Endothelial cell (in vitro differentiated cells): Measurements from ENCODE around the gene HCAR1. TPM values are rescaled to one million over a fixed set of nuclear protein-coding genes. Genes with fewer than 3 reads are reported as not detected.
"Not testable (repeated sequence)": the region's sequence is repeated elsewhere in the genome, so short reads cannot be mapped to it uniquely, and the experiment has no call there.

Experiments used
- DNase-seq: peaks from one replicate; pipeline ENCODE4 v3.0.0; 2021; ENCODE audit warnings: low spot score
- H3K27ac Mint-ChIP-seq: one replicate; pipeline ENCODE4 v1.8.0; 2021; ENCODE audit warnings: mixed read lengths, inconsistent platforms; ENCODE audit not compliant: unreplicated experiment
- H3K27me3 Mint-ChIP-seq: one replicate; pipeline ENCODE4 v1.8.0; 2021; ENCODE audit warnings: mild to moderate bottlenecking, moderate library complexity, mixed read lengths, inconsistent platforms; ENCODE audit not compliant: unreplicated experiment
- H3K36me3 Mint-ChIP-seq: one replicate; pipeline ENCODE4 v1.8.0; 2021; ENCODE audit warnings: mild to moderate bottlenecking, low read depth, mixed read lengths, inconsistent platforms; ENCODE audit not compliant: unreplicated experiment
- H3K4me1 Mint-ChIP-seq: one replicate; pipeline ENCODE4 v1.8.0; 2021; ENCODE audit warnings: mild to moderate bottlenecking, mixed read lengths, inconsistent platforms; ENCODE audit not compliant: unreplicated experiment
- H3K4me3 Mint-ChIP-seq: one replicate; pipeline ENCODE4 v1.8.0; 2021; ENCODE audit warnings: mild to moderate bottlenecking, mixed read lengths, inconsistent platforms; ENCODE audit not compliant: unreplicated experiment
- H3K9me3 Mint-ChIP-seq: one replicate; pipeline ENCODE4 v1.8.0; 2021; ENCODE audit warnings: mixed read lengths, inconsistent platforms; ENCODE audit not compliant: unreplicated experiment
- CTCF ChIP-seq: fragments of 200-600 bp; sonication (generic); IDR thresholded peaks from one replicate; pipeline ENCODE4 v1.5.0; 2021; ENCODE audit warnings: antibody characterized with exemption; ENCODE audit not compliant: unreplicated experiment
- total RNA-seq: library from RNA; stranded (reverse); fragmentation: NEBNext Ultra II Directional; extraction: Animal tissue kit (Norgen Biotek cat#: 25700); gene quantifications from one replicate; pipeline ENCODE4 v1.2.1, GENCODE V29; 2021; ENCODE audit not compliant: unreplicated experiment

The HCAR1 gene
- total RNA-seq, 1 donor from 2014 or later, result 0.13 TPM

DNA sequence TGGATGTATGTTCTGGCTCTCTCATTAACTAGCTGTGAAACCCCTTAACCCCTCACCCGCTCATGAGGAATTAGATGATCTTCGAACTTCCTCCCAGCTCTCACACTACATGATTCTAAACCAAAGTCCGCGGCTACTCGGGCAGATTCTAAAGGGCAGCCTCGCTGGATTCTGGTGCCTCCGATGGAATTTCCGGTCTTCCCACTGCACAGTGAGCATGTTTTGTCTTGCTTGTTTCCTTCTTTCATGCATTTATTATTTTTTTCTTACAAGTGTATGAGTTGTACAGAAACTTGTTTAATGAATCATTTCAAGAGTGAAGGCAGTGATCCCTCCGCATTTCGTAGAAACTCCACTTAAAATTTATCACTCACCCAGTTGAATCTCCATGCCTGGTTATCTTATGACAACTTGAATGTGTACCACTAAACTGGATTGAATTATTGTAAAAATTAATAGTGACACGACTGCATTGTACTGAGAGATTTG is 9.5 kb downstream of the HCAR1 start:
- no peak for DNase-seq
- Mint-ChIP-seq H3K27me3 (peaks cover 2% of the 10 kb centered on the region), H3K9me3 (no peaks in the 10 kb centered on the region), H3K4me3 (no peak overlapping the region), H3K36me3 (no peaks in the 10 kb centered on the region), H3K4me1 (peaks cover 11% of the 10 kb centered on the region), H3K27ac (no peak overlapping the region)
- TF ChIP-seq CTCF, result no peak

DNA sequence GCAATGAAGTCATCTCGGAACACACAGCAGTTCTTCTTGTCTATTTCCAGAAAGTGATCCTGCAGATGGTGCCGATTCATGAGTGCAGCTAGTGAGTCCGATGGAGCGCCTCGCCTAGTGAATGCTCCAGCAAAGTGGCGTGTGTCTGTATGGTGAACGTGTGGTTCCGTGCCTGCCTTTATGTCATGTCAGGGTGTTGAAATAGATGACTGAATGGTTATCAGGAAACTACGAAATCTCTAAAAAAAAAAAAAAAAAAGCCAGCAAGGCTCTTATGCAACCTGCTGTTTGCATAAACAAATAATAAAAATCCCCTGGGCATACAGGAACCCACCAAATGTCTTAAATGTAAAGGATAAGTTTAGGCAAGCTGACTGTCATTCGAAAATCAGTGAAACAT is 14.0 kb downstream of the HCAR1 start, which contains the start of gene HCAR3:
HCAR3 (minus strand) TSS at position 154 of the 400 bp plus-strand sequence; CDS start at position 80, 74 bp downstream.
- not testable (repeated sequence) for H3K36me3 Mint-ChIP-seq, H3K4me3 Mint-ChIP-seq, H3K27me3 Mint-ChIP-seq, H3K4me1 Mint-ChIP-seq, H3K9me3 Mint-ChIP-seq, H3K27ac Mint-ChIP-seq, DNase-seq

GRCh38 chr12:122715211-122715610 is 15.4 kb downstream of the HCAR1 start:
- DNase-seq, H3K36me3 Mint-ChIP-seq, H3K27me3 Mint-ChIP-seq, H3K4me3 Mint-ChIP-seq, H3K27ac Mint-ChIP-seq, H3K4me1 Mint-ChIP-seq, H3K9me3 Mint-ChIP-seq: not testable (repeated sequence)

GRCh38 chr12:122713491-122714188 is 17.0 kb downstream of the HCAR1 start:
- H3K4me1 Mint-ChIP-seq, H3K9me3 Mint-ChIP-seq, H3K4me3 Mint-ChIP-seq, H3K36me3 Mint-ChIP-seq, H3K27me3 Mint-ChIP-seq, H3K27ac Mint-ChIP-seq, DNase-seq: not testable (repeated sequence)

DNA sequence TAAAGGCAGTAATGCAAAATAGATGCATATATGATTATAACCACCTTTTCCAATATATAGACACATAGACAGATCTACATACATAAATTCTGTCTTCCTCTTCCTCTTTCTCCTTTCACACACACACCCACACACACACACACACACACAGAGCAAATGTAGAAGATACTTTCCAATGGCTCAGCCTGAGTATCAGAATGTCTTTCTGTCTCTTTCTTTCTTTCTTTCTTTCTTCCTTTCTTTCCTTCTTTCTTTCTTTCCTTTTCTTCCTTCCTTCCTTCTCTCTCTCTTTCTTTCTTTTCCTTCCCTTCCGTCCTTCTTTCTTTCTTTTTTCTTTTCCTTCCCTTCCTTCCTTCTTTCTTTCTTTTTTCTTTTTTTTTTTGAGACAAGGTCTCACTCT is 19.4 kb downstream of the HCAR1 start:
- H3K9me3 Mint-ChIP-seq, DNase-seq, H3K36me3 Mint-ChIP-seq, H3K27me3 Mint-ChIP-seq, H3K4me3 Mint-ChIP-seq, H3K27ac Mint-ChIP-seq, H3K4me1 Mint-ChIP-seq: not testable (repeated sequence)

DNA sequence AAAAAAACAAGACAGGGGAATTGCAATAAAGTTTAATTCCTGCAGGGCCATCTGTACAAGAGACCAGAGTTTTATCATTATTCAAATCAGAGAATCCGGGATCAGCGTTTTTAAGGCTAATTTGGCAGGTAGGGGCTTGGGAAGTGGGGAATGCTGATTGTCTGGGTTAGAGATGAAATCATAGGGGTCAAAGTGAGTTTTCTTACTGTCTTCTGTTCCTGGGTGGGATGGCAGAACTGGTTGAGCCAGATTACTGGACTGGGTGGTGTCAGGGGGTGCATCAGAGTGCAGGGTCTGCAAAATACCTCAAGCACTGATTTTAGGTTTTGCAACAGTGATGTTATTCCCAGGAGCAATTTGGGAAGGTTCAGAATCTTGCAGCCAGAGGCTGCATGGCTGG is 20.3 kb downstream of the HCAR1 start:
- H3K4me1 Mint-ChIP-seq, H3K9me3 Mint-ChIP-seq, H3K4me3 Mint-ChIP-seq, H3K27me3 Mint-ChIP-seq, H3K27ac Mint-ChIP-seq, DNase-seq, H3K36me3 Mint-ChIP-seq: not testable (repeated sequence)

GRCh38 chr12:122709287-122709686 is 21.4 kb downstream of the HCAR1 start:
- H3K4me3 Mint-ChIP-seq, H3K9me3 Mint-ChIP-seq, DNase-seq, H3K27ac Mint-ChIP-seq, H3K36me3 Mint-ChIP-seq, H3K4me1 Mint-ChIP-seq, H3K27me3 Mint-ChIP-seq: not testable (repeated sequence)

DNA sequence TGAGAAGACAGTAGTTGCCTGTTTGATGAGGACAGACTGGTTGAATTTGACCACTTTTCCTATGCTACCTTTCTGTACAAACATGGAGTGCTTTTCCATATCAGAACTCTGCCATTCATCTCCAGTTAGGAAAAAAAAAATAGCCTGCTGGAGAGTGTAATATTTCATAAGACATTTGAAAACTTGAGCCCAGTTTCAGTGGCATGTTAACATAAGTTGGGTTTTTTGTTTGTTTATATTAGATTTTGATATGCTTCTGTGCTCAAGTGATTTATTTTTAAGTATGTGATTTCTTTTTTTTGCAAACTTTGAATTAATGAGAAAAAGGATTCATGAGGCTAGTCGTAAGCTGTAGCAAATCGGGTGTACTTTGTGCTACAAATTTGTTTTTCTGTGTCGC is 26.8 kb downstream of the HCAR1 start:
- H3K4me1 Mint-ChIP-seq, DNase-seq, H3K36me3 Mint-ChIP-seq, H3K27ac Mint-ChIP-seq, H3K9me3 Mint-ChIP-seq, H3K4me3 Mint-ChIP-seq, H3K27me3 Mint-ChIP-seq: not testable (repeated sequence)

DNA sequence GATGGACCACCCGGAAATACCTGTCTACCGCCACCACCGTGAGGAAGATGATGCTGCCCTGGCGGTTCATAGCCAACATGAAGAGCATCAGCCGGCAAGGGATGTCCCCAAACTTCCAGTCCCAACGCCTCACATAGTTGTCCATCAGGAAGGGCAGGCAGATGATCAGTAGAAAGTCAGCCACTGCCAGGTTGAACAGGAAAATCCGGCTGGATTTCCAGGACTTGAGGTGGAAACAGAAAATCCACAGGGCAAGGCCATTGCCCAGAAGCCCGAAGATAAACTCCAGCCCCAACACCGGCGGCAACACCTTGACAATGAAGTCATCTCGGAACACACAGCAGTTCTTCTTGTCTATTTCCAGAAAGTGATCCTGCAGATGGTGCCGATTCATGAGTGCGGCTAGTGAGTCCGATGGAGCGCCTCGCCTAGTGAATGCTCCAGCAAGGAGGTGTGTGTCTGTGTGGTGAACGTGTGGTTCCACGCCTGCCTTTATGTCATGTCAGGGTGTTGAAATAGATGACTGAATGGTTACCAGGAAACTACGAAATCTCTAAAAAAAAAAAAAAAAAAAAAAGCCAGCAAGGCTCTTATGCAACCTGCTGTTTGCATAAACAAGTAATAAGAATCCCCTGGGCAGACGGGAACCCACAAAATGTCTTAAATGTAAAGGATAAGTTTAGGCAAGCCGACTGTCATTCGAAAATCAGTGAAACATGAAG is 27.6 kb downstream of the HCAR1 start, which contains the start of gene HCAR2:
HCAR2 (minus strand) TSS at position 468 of the 722 bp plus-strand sequence; CDS start at position 394, 74 bp downstream.
- not testable (repeated sequence) for H3K4me1 Mint-ChIP-seq, DNase-seq, H3K27me3 Mint-ChIP-seq, H3K9me3 Mint-ChIP-seq, H3K4me3 Mint-ChIP-seq, H3K27ac Mint-ChIP-seq, H3K36me3 Mint-ChIP-seq

DNA sequence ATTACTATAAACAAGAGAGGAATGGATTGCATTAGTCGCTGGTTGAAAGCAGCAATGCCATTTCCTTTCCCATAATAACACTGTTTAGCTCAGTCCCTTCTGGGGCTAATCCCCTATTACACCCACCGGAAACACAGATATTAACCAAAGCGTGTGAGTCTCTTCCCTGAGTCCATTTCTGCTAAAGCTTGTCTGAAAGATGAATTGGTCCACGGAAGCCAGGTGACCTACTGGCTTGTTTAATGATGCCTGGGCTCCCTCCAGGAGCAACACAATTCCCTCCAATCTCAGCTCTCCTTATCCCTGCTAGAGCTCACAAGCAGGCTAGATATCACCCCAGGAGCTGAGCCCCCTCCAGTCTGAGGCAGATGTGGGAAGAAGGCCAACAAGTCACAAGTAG is 29.2 kb downstream of the HCAR1 start:
- not testable (repeated sequence) for H3K9me3 Mint-ChIP-seq, DNase-seq, H3K36me3 Mint-ChIP-seq, H3K4me3 Mint-ChIP-seq, H3K27ac Mint-ChIP-seq, H3K27me3 Mint-ChIP-seq
- H3K4me1 Mint-ChIP-seq, result peaks cover 13% of the 10 kb centered on the region

DNA sequence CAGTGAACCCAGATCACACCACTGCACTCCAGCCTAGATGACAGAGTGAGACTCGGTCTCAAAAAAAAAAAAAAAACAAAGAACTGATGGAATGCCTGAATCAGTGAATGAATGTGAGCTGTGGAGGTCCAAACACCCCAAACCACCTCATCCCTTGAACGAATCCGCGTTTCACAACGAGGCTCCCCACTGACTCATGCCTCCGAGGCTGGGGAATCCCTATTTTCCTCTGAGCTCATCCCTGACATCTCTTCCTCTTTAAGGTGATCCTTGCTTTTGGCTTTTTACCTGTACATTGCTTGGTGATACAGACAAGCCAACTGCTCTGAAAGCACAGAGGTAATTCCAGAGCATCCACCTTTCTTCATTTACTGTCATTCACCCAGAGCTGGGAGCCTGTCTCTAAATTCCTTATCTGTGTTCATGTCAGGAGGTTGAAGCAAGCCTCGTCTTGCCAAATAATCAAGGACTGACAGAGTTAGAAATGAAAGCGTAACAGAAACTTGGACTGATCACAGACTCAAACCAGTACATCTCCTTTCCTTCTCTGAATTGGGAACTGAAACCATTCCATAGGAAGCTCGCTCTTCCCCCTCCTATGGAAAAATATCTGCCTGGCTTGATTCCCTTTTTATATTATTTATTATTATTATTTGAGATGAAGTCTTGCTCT is 30.5 kb downstream of the HCAR1 start:
- DNase-seq, H3K4me3 Mint-ChIP-seq, H3K36me3 Mint-ChIP-seq, H3K9me3 Mint-ChIP-seq, H3K27me3 Mint-ChIP-seq, H3K27ac Mint-ChIP-seq: not testable (repeated sequence)
- H3K4me1 Mint-ChIP-seq, result peaks cover 13% of the 10 kb centered on the region
